MM.1S (cell line): ENCODE measurements around the gene MYMX.

Experiments
- DNase-seq: peaks from one replicate; pipeline ENCODE4 v3.0.0-alpha.2; 2015
- H2AFZ ChIP-seq: fragments of 300-600 bp; sonication (generic); 2 replicates; pipeline ENCODE4 v1.6.0; 2016; ENCODE audit warnings: antibody characterized with exemption, low read length
- H3F3A ChIP-seq: fragments of 300-600 bp; sonication (generic); 2 replicates; pipeline ENCODE4 v1.6.1; 2016; ENCODE audit warnings: mild to moderate bottlenecking, antibody characterized with exemption, low read length, moderate library complexity, mixed read lengths; ENCODE audit not compliant: insufficient read depth
- H3K27ac ChIP-seq: fragments of 300-600 bp; sonication (generic); 2 replicates; pipeline ENCODE4 v1.5.1; 2016; ENCODE audit warnings: mild to moderate bottlenecking, low read length
- H3K27me3 ChIP-seq: fragments of 300-600 bp; sonication (generic); replicated peaks from 2 replicates; pipeline ENCODE4 v1.6.0; 2016; ENCODE audit warnings: low read length; ENCODE audit not compliant: insufficient read depth
- H3K36me3 ChIP-seq: fragments of 300-600 bp; sonication (generic); replicated peaks from 2 replicates; pipeline ENCODE4 v1.6.1; 2016; ENCODE audit warnings: mild to moderate bottlenecking, low read length, mixed read lengths; ENCODE audit not compliant: insufficient read depth
- H3K4me1 ChIP-seq: fragments of 300-600 bp; sonication (generic); 2 replicates; pipeline ENCODE4 v1.6.1; 2016; ENCODE audit warnings: low read length, mixed read lengths
- H3K4me2 ChIP-seq: fragments of 300-600 bp; sonication (generic); 2 replicates; pipeline ENCODE4 v1.6.0; 2016; ENCODE audit warnings: low read depth, low read length
- H3K4me3 ChIP-seq: fragments of 300-600 bp; sonication (generic); 2 replicates; pipeline ENCODE4 v1.5.1; 2016; ENCODE audit warnings: low read length, mixed read lengths
- H3K79me2 ChIP-seq: fragments of 300-600 bp; sonication (generic); 2 replicates; pipeline ENCODE4 v1.6.1; 2016; ENCODE audit warnings: mixed run types, low read length, mixed read lengths
- H3K9ac ChIP-seq: fragments of 300-600 bp; sonication (generic); 2 replicates; pipeline ENCODE4 v1.6.1; 2016; ENCODE audit warnings: low read length, mixed read lengths
- H3K9me2 ChIP-seq: fragments of 300-600 bp; sonication (generic); replicated peaks from 2 replicates; pipeline ENCODE4 v1.6.1; 2016; ENCODE audit warnings: mild to moderate bottlenecking, low read length, mixed read lengths; ENCODE audit not compliant: insufficient read depth
- H3K9me3 ChIP-seq: fragments of 300-600 bp; sonication (generic); replicated peaks from 2 replicates; pipeline ENCODE4 v1.6.1; 2016; ENCODE audit warnings: mild to moderate bottlenecking, low read length, mixed read lengths; ENCODE audit not compliant: insufficient read depth
- H4K20me1 ChIP-seq: fragments of 300-600 bp; sonication (generic); 2 replicates; pipeline ENCODE4 v1.6.1; 2016; ENCODE audit warnings: mild to moderate bottlenecking, low read length, moderate library complexity, mixed read lengths; ENCODE audit not compliant: insufficient read depth
- EZH2 ChIP-seq: fragments of 300-600 bp; sonication (generic); optimal IDR thresholded peaks from 2 replicates; pipeline ENCODE3; 2017; ENCODE audit warnings: low read depth, mild to moderate bottlenecking, antibody characterized with exemption, low read length, mixed read lengths
- EZH2phosphoT487 ChIP-seq: fragments of 300-600 bp; sonication (generic); IDR thresholded peaks from 2 replicates; pipeline ENCODE4 v1.6.1; 2018; ENCODE audit warnings: antibody characterized with exemption, low read length
- TF ChIP-seq, protein P1 (sequence below): fragments of 300-600 bp; sonication (generic); IDR thresholded peaks from 2 replicates; pipeline ENCODE4 v1.5.1; 2016; ENCODE audit warnings: antibody characterized with exemption, low read length, mixed read lengths

The MYMX gene

GRCh38 chr6:44253307-44254101 lies 36.8 kb downstream of the MYMX start:
- Histone ChIP-seq H3K79me2 (peaks cover 75% of the 10 kb centered on the region), H3K27me3 (no peaks in the 10 kb centered on the region), H3K36me3 (peaks cover 20% of the 10 kb centered on the region), H3K4me1 (peaks cover 48% of the 10 kb centered on the region), H3K9ac (no peak overlapping the region), H3K27ac (no peak overlapping the region; the same call in 1 of the 2 replicates), H3F3A (peaks cover 89% of the 10 kb centered on the region), H4K20me1 (peaks cover 60% of the 10 kb centered on the region), H3K9me2 (no peaks in the 10 kb centered on the region), H3K4me3 (no peak overlapping the region), H2AFZ (no peak overlapping the region), H3K9me3 (no peaks in the 10 kb centered on the region), H3K4me2 (no peak overlapping the region)
- peak; percentile 39 for DNase-seq
- TF ChIP-seq, protein P1, sequence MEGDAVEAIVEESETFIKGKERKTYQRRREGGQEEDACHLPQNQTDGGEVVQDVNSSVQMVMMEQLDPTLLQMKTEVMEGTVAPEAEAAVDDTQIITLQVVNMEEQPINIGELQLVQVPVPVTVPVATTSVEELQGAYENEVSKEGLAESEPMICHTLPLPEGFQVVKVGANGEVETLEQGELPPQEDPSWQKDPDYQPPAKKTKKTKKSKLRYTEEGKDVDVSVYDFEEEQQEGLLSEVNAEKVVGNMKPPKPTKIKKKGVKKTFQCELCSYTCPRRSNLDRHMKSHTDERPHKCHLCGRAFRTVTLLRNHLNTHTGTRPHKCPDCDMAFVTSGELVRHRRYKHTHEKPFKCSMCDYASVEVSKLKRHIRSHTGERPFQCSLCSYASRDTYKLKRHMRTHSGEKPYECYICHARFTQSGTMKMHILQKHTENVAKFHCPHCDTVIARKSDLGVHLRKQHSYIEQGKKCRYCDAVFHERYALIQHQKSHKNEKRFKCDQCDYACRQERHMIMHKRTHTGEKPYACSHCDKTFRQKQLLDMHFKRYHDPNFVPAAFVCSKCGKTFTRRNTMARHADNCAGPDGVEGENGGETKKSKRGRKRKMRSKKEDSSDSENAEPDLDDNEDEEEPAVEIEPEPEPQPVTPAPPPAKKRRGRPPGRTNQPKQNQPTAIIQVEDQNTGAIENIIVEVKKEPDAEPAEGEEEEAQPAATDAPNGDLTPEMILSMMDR: peak; percentile 49
- no peak for TF ChIP-seq EZH2
- TF ChIP-seq EZH2phosphoT487: no peak

GRCh38 chr6:44254191-44255104 lies 37.7 kb downstream of the MYMX start:
- TF ChIP-seq EZH2: no peak
- TF ChIP-seq, protein P1: no peak
- TF ChIP-seq EZH2phosphoT487: no peak
- Histone ChIP-seq H4K20me1 (peaks cover 50% of the 10 kb centered on the region), H3K9ac (no peak overlapping the region), H3K9me2 (no peaks in the 10 kb centered on the region), H3K4me3 (no peak overlapping the region), H3K4me1 (peaks cover 39% of the 10 kb centered on the region), H3K36me3 (peaks cover 20% of the 10 kb centered on the region), H3F3A (peaks cover 88% of the 10 kb centered on the region), H3K9me3 (no peaks in the 10 kb centered on the region), H3K27me3 (no peaks in the 10 kb centered on the region), H3K27ac (peak overlapping the region; percentile 5; the same call in 1 of the 2 replicates), H3K79me2 (peaks cover 66% of the 10 kb centered on the region), H2AFZ (no peak overlapping the region), H3K4me2 (no peak overlapping the region)
- no peak for DNase-seq

DNA sequence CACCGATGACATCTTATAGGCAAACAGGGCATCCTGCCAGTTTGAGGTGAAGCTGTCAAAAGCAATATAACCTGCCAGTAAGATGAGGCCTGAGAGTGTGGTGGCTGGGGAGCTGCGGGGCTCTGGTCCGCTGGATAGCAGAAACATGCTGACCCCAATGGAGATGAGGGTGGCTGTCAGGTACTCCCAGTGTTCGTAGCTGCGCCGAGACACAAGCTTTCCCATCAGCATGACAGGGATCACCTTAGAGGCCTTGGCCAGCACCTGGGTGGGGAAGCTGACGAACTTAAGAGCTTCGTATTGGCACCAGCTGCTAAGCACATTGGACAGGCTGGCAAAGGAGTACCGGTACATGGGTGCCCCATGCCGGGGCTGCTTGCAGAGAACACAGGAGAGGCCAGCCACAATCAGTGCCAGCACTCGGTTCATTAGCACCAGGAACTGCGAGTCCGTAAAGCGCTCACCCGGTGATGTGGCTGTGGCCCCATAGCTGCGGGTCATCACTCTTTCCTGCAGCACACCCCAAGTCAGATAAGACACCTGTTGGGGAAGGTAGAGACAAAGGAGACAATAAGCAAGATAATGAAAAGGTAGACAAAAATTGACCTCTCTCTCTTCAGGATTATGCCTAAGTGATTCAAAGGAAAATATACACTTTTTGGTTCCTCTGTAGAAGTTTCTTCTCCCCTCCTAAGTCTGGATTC lies 38.5 kb downstream of the MYMX start:
- Histone ChIP-seq H3K27ac (peak overlapping the region; percentile 64; the same call in 1 of the 2 replicates), H3K4me1 (peaks cover 38% of the 10 kb centered on the region), H3K79me2 (peaks cover 59% of the 10 kb centered on the region), H2AFZ (no peak overlapping the region), H3K4me3 (no peak overlapping the region), H3K9me2 (no peaks in the 10 kb centered on the region), H3K27me3 (no peaks in the 10 kb centered on the region), H3K9ac (peak overlapping the region; percentile 91; the same call in 1 of the 2 replicates), H4K20me1 (peaks cover 42% of the 10 kb centered on the region), H3K36me3 (peaks cover 20% of the 10 kb centered on the region), H3K4me2 (peak overlapping the region; percentile 97; the same call in 1 of the 2 replicates), H3F3A (peaks cover 87% of the 10 kb centered on the region), H3K9me3 (no peaks in the 10 kb centered on the region)
- peak; percentile 41 for DNase-seq
- no peak for TF ChIP-seq EZH2phosphoT487
- TF ChIP-seq EZH2: no peak
- TF ChIP-seq, protein P1: no peak
